Loucy (cell line): Measurements from ENCODE around the gene DEFB132.

Source experiments
- EZH2phosphoT487 ChIP-seq: fragments of 200-600 bp; IDR thresholded peaks from 2 replicates; pipeline ENCODE4 v1.6.1; 2018; ENCODE audit warnings: antibody characterized with exemption, mild to moderate bottlenecking, moderate library complexity, borderline replicate concordance
- TF ChIP-seq, protein P1 (sequence below): fragments of 200-600 bp; sonication (generic); conservative IDR thresholded peaks from 2 replicates; pipeline ENCODE4 v1.5.1; 2014; ENCODE audit warnings: mild to moderate bottlenecking, antibody characterized with exemption, low read length

DNA sequence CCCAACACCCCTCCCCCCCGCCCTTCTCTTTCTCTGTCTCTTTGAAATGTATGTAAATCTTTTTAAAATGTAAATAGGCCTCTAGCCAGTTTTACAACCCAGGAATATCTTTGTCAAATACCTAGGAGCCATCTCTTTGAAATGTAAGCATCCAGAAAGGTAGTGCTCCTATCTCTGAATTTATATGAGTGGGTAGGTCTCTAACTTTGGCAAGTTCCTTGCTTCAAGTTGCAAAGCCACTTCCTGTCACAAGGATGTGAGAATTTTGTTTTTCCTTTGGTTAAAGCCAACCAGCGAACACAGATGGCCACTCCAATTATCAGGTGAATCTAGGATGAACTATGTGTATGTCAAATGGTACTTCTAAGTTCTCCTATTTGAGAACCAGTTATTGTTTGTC, 6.2 kb upstream of the DEFB132 start:
- TF ChIP-seq, protein P1, sequence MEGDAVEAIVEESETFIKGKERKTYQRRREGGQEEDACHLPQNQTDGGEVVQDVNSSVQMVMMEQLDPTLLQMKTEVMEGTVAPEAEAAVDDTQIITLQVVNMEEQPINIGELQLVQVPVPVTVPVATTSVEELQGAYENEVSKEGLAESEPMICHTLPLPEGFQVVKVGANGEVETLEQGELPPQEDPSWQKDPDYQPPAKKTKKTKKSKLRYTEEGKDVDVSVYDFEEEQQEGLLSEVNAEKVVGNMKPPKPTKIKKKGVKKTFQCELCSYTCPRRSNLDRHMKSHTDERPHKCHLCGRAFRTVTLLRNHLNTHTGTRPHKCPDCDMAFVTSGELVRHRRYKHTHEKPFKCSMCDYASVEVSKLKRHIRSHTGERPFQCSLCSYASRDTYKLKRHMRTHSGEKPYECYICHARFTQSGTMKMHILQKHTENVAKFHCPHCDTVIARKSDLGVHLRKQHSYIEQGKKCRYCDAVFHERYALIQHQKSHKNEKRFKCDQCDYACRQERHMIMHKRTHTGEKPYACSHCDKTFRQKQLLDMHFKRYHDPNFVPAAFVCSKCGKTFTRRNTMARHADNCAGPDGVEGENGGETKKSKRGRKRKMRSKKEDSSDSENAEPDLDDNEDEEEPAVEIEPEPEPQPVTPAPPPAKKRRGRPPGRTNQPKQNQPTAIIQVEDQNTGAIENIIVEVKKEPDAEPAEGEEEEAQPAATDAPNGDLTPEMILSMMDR, result no peak
- no peak for TF ChIP-seq EZH2phosphoT487
